ENCODE results near the gene PRDM16. TPM values are rescaled to one million over a fixed set of nuclear protein-coding genes. Genes with fewer than 3 reads are reported as not detected.

PRDM16 gene
- total and polyA plus RNA-seq, 2 of the 8 experiments (the other 6 are each of a cell fraction or from before 2014, with no cell fraction given), result 0.39 to 0.43 TPM

DNA sequence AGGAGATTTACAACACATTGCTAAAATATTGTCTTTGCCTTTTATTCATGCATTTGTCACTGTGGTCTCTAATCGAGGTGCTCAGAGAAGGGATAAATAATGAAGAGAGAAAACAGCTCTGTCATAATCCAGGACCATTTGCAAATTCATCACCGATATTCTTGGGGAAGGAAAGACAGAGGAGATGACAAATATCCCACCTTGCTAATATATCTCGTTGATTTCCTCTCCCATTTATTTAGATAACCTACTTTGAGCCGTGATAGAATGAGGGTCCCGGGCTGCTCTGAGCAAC lies 86.9 kb downstream of the PRDM16 start:
- no peak overlapping the region for H4K5ac ChIP-seq (ENCODE audit: insufficient read length, low read depth, low read length)
- no peak overlapping the region for H3K18ac ChIP-seq (ENCODE audit: extremely low read depth, low read length)
- WGBS, 2 experiments (ENCODE audit: extremely low coverage in 1 of 2, insufficient coverage in 1 of 2, insufficient read length in 1 of 2, insufficient replicate concordance in 2 of 2, low coverage in 1 of 2, low lambda C conversion rate in 2 of 2, missing lambda C conversion rate in 1 of 2), result 91% methylated on average over 5 of the region's 5 CpGs; no CpG with 5 or more reads in 1 of the 2 experiments
- no peak overlapping the region for H4K8ac ChIP-seq (ENCODE audit: extremely low read depth, insufficient read depth, low read length)
- no peaks in the 10 kb centered on the region for H3K79me1 ChIP-seq (ENCODE audit: low read depth, low read length)
- H3K4me2 ChIP-seq (ENCODE audit: insufficient read depth in 1 of 2, low read depth in 2 of 2, low read length in 2 of 2), result no peak overlapping the region
- H2AK5ac ChIP-seq (ENCODE audit: low read depth, low read length), result no peak overlapping the region
- no peak overlapping the region for H4K91ac ChIP-seq (replicated peaks; ENCODE audit: insufficient read length, low read length)
- peaks cover 0 to 2% of the 10 kb centered on the region in 2 experiments for H4K20me1 ChIP-seq (replicated peaks in 1 of 2; ENCODE audit: control insufficient read depth in 1 of 2, insufficient read depth in 2 of 2, low read length in 2 of 2)
- H2BK5ac ChIP-seq (ENCODE audit: low read depth, low read length), result no peak overlapping the region
- H3K27ac ChIP-seq (ENCODE audit: low read depth, low read length), result no peak overlapping the region
- H3K79me2 ChIP-seq (ENCODE audit: control insufficient read depth in 1 of 2, insufficient read depth in 2 of 2, low read length in 2 of 2), result no peaks in the 10 kb centered on the region
- POLR2A ChIA-PET (ENCODE audit: partially characterized antibody), result no interaction called here
- no peak overlapping the region for H3K14ac ChIP-seq (ENCODE audit: insufficient read length)
- H3K23ac ChIP-seq (ENCODE audit: insufficient read length), result no peak overlapping the region
- FAIRE-seq, result no peak
- no peaks in the 10 kb centered on the region for H3K9me3 ChIP-seq (ENCODE audit: insufficient read depth in 2 of 2, low read depth in 1 of 2, low read length in 1 of 2)
- H2BK12ac ChIP-seq (ENCODE audit: low read depth, low read length), result no peak overlapping the region
- no peaks in the 10 kb centered on the region; the same call in 1 of the 2 replicates for H3K23me2 ChIP-seq (ENCODE audit: low read depth, low read length)
- no peak for DNase-seq (ENCODE audit: low read depth in 1 of 2, low spot score in 2 of 2)
- H3K36me3 ChIP-seq (ENCODE audit: control insufficient read depth in 2 of 4, insufficient read depth in 4 of 4, low read length in 3 of 4), result no peaks in the 10 kb centered on the region
- no peak overlapping the region for H3K56ac ChIP-seq (replicated peaks; ENCODE audit: insufficient read length, low read depth, low read length)
- no peak overlapping the region for H2BK20ac ChIP-seq (ENCODE audit: low read length)
- no peak overlapping the region for H3K4ac ChIP-seq (replicated peaks; ENCODE audit: insufficient read length, low read depth, low read length)
- no peak overlapping the region for H3K4me3 ChIP-seq (ENCODE audit: extremely low read depth in 1 of 4, insufficient read depth in 2 of 4, low read depth in 3 of 4, low read length in 4 of 4)
- CTCF ChIA-PET (ENCODE audit: partially characterized antibody), result no interaction called here
- no peak overlapping the region for H2AFZ ChIP-seq (ENCODE audit: low read length)
- H3K4me1 ChIP-seq (replicated peaks in 1 of 4; ENCODE audit: control insufficient read depth in 3 of 4, insufficient read depth in 4 of 4, low read length in 3 of 4), result no peaks in the 10 kb centered on the region
- H3K9ac ChIP-seq (replicated peaks in 1 of 4; ENCODE audit: extremely low read depth in 1 of 4, low read depth in 3 of 4, low read length in 3 of 4), result no peak overlapping the region
- H3K27me3 ChIP-seq (replicated peaks in 1 of 4; ENCODE audit: control insufficient read depth in 3 of 4, extremely low read depth in 1 of 4, insufficient read depth in 3 of 4, low read length in 3 of 4), result no peaks in the 10 kb centered on the region
- H2BK15ac ChIP-seq (ENCODE audit: low read length), result no peak overlapping the region
- H2BK120ac ChIP-seq (replicated peaks; ENCODE audit: low read depth, low read length), result no peak overlapping the region
- TF ChIP-seq TEAD4 (IDR thresholded peaks at IDR 0.05; ENCODE audit: low read depth, low read length) (no peak), EZH2 (IDR thresholded peaks at IDR 0.05; ENCODE audit: low read depth, low read length, severe bottlenecking) (no peak), CBX5 (IDR thresholded peaks at IDR 0.05; ENCODE audit: low read depth, low read length) (no peak), SIN3A (conservative IDR thresholded peaks at IDR 0.05 in 1 of 2, IDR thresholded peaks at IDR 0.05 in 1 of 2; ENCODE audit: low read depth in 1 of 2, low read length in 2 of 2) (no peak), HDAC2 (IDR thresholded peaks at IDR 0.05; ENCODE audit: borderline replicate concordance in 1 of 2, low read depth in 2 of 2, low read length in 2 of 2) (no peak), RNF2 (IDR thresholded peaks at IDR 0.05; ENCODE audit: borderline replicate concordance, low read depth, low read length, missing control alignments, poor library complexity, severe bottlenecking) (no peak), CREB1 (IDR thresholded peaks at IDR 0.05) (no peak), RFX5 (IDR thresholded peaks at IDR 0.05; ENCODE audit: borderline replicate concordance, low read depth, low read length) (no peak), ZNF274 (IDR thresholded peaks at IDR 0.05; ENCODE audit: borderline replicate concordance, extremely low read depth, low read length) (no peak), TAF7 (optimal IDR thresholded peaks at IDR 0.05; ENCODE audit: borderline replicate concordance, low read depth, low read length) (no peak), CBX8 (IDR thresholded peaks at IDR 0.05; ENCODE audit: borderline replicate concordance, low read depth, low read length) (no peak), USF2 (IDR thresholded peaks at IDR 0.05; ENCODE audit: low read length) (no peak), YY1 (IDR thresholded peaks at IDR 0.05; ENCODE audit: low read depth, low read length) (no peak)

Measured in H1 (cell line).